SKM-1 (cell line): Measurements from ENCODE around the gene LY6G6C.
"Not testable (repeated sequence)": the region's sequence is repeated elsewhere in the genome, so short reads cannot be mapped to it uniquely, and the experiment has no call there.

Source experiments
- DNase-seq: peaks from one replicate; lab custom pipeline; 2025; ENCODE audit not compliant: unreplicated experiment; lab: John Stamatoyannopoulos, UW

Gene LY6G6C

GRCh38 chr6:31709157-31709556, 12.4 kb downstream of the LY6G6C start:
- DNase-seq: not testable (repeated sequence)

GRCh38 chr6:31708224-31708623, 13.3 kb downstream of the LY6G6C start:
- DNase-seq: no peak

- DNase-seq: no peak
Measured at GRCh38 chr6:31707701-31708100, 13.8 kb downstream of the LY6G6C start.

- DNase-seq: no peak
Measured at GRCh38 chr6:31706599-31706998, 14.9 kb downstream of the LY6G6C start, which contains the start of gene LY6G6F. TSS of gene LY6G6F (plus strand) at chr6:31706866. CDS start at chr6:31706907, 41 bp downstream.

- DNase-seq: no peak
Measured at GRCh38 chr6:31705931-31706330, 15.6 kb downstream of the LY6G6C start.

GRCh38 chr6:31702819-31703716, 18.5 kb downstream of the LY6G6C start, which contains the start of gene ABHD16A:
TSS of gene ABHD16A (minus strand) at chr6:31703324. CDS start at chr6:31703281, 43 bp downstream.
- DNase-seq: peak; percentile 96

GRCh38 chr6:31702405-31702818, 19.1 kb downstream of the LY6G6C start:
- DNase-seq: no peak

- DNase-seq: no peak
Measured at GRCh38 chr6:31701666-31702404, 19.7 kb downstream of the LY6G6C start.

GRCh38 chr6:31700740-31701401, 20.7 kb downstream of the LY6G6C start:
- DNase-seq: no peak

- DNase-seq: no peak
Measured at GRCh38 chr6:31697555-31697954, 24.0 kb downstream of the LY6G6C start.

GRCh38 chr6:31693535-31693934, 28.0 kb downstream of the LY6G6C start:
- DNase-seq: no peak

- DNase-seq: no peak
Measured at GRCh38 chr6:31692886-31693285, 28.7 kb downstream of the LY6G6C start.

GRCh38 chr6:31692353-31692752, 29.2 kb downstream of the LY6G6C start:
- DNase-seq: no peak

GRCh38 chr6:31691564-31692108, 29.9 kb downstream of the LY6G6C start:
- DNase-seq: no peak

- DNase-seq: no peak
Measured at GRCh38 chr6:31691078-31691463, 30.5 kb downstream of the LY6G6C start.

GRCh38 chr6:31690231-31691077, 31.1 kb downstream of the LY6G6C start:
- DNase-seq: no peak

- DNase-seq: no peak
Measured at GRCh38 chr6:31689249-31690110, 32.1 kb downstream of the LY6G6C start.

- no peak for DNase-seq
Measured at GRCh38 chr6:31687860-31688693, 33.5 kb downstream of the LY6G6C start.
